NCI-H69 (cell line): Measurements from ENCODE around the gene VIPR2.

ENCODE experiments used
- DNase-seq: peaks from one replicate; lab custom pipeline; 2025; lab: John Stamatoyannopoulos, UW

Gene VIPR2

DNA sequence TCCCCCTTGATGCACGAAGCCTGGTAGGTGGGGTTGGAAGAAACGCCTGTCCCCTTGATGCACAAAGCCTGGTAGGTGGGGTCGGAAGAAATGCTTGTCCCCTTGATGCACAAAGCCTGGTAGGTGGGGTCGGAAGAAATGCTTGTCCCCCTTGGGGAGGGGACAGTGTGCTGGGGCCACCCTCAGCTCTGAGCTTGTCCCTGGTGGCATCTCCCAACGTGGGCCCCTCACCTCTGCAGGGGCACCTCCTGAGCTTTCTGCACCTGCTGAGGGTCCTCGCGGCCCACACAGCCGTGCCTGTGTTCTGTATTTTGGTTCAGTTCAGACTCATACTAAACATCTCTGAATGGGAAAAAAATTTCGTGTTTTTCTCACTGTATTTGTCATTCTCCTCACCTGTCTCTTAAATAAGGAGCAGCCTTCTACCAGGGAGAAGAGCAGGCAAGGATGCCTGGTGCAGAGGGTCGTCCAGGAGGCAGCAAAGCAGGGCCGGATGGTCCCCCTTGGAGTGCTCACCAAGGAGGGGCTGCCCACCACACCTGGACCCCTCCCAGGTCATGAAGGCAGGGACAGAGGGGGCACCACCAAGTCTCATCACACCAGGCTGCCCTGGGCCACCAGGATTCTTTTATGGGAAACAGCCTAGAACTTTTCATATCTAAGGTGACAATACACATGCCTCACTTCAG lies 24.7 kb downstream of the VIPR2 start:
- no peak for DNase-seq

DNA sequence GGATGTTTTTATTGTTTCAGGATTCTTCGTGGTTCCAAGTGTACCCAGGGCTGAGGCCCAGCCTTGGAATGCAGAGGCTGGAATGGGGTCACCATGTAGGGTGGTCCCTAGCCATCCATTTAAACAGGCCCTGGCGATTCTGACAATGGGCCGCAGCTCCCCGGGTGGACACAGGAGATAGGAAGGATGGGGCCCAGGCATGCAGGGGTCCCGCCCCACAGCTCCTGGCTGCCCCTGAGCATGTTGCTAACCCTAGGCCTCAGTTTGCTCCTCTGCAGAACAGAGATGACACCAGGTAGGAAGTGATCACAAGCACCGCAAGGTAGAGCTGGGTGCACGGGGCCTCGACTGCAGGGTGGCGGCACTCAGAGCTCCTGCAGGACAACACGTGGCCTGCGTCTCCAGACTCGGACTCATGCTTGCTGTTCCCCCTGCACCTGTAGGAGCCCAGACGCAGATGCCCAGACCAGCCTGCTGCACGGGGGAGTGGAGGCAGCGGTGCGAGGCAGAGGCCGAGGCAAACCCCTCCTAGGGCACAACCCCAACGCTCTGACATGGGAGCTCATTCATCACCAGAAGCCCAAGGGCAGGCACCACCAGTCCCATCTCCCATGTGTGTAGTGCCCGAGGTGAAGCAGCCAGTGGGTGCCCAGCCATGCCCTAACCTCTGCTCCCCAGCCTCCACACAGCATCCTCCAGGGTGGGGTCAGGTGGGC lies 25.5 kb downstream of the VIPR2 start:
- no peak for DNase-seq

DNA sequence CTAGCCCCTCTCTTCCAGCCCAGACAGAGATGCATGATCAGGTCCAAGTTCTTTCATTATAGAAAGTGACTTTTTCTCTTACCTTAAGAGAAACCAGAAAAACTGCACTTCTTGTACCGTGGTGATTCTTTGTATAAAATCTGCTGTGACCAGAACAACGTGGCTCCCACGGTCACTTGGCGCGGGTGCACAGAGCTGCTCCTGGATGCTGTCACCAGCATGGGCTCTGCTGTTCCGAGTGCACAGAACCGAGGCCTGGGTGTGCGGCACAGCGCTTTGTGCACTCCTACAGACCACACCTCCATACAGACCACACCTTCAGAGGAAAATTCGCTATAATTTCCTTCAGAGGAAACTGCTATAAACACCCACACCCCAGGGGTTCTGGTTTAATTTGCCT lies 26.0 kb downstream of the VIPR2 start:
- no peak for DNase-seq

DNA sequence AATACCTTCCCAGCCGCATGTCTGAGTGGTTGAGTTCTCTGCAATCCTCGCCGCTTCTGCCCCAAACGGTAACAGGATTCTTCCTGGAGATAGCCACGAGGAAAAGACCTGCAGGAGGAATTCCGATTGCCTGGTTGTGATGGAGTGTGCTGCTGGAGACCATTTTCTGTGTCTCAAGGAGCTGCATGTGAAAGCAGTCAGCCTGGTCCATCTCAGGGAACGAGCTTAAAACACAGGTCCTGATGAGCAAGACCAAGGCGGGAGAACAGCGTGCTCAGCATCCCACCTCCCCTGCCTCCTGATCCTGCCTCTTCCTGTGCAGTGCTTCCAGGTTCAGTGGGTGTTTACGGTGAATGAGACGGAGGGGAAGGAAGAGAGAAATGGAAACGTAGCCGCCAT lies 26.5 kb downstream of the VIPR2 start:
- DNase-seq, result no peak

DNA sequence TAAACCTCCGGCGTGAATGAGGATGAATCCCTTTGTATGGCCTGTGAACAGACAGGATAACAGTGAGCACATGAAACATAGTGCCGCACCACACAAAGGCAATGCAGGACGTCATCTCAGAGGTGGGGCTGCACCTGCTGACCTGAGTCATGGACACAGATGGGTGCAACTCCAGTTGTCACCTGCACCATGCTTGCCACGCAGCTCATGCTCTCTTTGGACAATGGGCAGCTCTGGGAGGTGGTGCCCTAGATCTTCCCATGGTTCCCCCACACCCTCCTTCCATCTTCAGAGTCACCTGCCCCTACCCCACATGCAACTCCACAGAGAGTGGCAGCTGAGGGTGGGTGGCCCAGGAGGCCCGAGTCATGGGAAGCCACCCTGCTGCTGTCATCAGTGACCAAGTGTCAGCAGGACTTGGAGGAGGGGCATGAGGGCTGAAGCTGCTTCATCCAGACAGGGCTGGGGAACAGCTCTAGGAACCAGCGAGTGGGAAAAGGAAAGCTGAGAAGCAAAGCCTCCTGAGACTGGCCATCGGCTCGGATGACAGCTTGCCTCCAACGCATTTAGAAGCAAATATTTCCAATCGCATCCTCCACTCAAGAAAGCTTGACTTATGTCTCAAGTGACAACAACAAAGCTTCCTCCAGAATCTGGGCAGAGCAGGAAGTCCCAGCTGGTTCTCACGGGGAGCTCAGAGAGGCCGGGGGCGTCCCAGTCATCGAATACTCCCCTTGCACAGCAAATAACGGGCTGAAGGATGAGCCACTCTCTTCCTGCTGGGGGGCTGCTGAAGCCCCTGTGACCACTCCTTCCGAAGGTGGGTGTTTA lies 27.1 kb downstream of the VIPR2 start:
- DNase-seq, result no peak

DNA sequence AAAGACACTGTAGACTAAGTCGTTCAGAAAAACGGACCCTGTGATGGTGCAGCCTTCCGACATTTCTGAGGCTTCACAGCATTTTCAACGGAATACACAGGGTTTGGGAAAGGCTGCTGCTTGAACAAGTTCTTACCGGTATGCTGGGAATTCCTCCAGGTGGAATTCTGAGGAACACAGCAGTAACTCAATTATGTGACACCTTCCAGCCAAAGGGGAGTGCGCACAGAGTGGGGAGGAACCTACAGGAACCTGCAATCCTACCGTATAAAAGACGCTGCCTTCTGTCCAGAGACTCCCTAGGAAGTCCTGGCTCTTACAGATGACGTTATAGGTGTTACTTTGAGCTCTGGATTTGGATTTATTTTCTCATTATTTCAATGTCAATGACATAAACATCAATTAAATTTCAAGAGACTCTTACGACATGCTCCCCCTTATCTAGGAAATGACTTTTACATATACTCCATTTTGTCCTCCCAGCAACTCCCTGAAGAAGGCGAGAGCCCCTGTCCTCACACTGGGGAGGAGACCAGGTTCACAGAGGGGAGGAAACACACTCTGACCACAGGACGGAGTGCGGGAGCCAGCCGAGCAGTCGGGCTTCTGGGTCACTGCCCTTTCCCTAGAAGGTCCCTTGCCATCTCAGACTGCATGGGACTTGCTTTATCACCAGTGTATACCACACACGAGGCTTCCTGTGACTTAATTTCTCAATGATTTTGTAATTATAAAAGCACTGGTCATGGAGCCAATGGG lies 27.9 kb downstream of the VIPR2 start:
- DNase-seq, result no peak

DNA sequence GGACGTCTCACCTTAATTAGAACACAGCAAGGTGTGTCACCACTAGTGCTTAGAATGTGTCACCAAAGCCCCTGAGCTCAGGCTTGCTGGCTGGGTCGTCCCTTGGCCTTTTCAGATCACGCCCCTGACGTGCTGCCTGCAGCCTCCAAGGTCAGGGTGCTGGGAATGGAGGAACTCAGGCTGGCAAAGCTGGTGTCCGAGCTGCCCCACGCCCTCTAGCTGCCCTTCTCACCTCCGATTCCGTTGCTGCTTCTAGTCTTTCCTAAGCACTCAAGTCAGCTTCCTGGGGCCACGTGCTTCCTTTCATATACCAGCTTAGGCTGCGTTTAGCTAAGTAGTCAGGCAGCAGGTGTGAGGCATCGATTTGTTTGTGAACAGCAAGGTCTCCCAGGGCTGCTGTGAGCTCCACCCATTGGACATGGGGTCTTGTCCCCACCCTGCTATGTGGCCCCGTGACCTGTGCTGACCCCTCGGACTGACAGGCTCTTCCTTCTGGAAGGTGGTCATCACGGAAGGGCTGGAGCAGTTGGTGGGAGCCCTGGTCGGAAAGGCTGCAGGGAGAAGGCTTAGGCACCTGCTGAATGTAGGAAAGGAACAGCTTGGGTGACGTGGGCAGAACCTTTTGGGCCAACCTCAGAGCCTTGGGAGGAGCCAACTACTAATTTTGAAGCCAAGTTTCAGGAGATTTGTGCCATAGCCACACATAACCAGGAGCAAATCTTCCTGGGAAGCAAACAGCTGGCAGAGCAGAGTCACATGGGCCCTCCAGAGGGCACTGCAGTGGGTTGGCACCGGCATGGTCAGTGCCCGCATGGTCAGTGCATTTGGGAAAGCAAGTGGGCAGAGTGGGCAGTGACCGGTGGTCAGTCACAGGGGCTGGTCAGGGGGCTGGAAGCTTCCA lies 28.8 kb downstream of the VIPR2 start:
- DNase-seq, result no peak

DNA sequence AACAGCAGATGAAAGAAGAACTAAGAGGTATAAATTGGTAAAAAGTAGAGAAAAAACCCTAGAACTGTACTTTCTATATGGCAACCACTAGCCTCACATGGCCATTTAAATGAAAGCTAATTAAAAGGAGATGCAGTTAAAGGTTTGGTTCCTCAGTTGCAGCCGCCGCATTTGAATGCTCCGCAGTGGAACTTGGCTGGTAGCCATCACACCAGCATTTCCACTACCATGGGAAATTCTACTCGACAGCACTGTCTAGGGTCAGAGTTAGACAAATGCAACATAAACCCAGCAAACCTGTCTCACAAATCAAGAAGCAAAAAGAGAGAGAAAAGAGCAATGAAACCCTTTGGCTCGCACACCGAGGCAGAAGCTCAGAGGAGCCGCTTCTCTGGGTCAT lies 29.7 kb downstream of the VIPR2 start:
- no peak for DNase-seq

DNA sequence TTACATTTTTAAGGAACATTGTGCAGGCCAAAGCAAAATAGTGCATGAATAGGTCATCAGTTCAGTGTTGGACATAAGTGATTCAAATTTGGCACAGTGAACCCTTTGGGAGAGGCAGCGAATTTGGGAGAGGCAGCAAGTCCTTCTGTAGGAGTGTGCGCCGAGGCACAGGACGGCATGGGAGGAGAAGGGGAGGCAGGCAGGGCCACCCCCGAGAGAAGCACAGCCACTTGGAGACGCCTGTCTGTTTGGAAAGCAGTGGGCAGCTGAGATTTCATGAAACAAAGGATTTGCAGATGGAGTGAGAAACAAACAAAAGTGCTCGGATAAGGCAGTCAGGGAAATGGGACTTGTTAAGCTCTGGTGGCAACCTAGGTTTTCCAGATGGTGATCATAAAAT lies 30.6 kb downstream of the VIPR2 start:
- no peak for DNase-seq

DNA sequence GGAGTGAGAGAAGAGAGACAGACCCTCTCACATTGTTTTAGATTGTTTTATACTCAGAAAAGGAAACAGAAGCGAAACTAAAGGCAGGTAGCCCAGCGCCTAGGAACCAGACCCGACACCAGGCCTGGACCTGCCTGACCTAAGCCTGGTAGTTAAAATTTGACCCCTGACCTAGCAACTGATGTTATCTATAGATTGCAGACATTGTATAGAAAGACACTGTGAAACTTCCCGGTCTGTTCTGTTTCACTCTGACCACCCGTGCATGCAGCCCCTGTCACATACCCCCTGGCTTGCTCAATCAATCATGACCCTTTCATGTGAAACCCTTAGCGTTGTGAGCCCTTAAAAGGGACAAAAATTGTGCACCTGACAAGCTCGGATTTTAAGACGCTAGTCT lies 31.6 kb downstream of the VIPR2 start:
- DNase-seq, result no peak

DNA sequence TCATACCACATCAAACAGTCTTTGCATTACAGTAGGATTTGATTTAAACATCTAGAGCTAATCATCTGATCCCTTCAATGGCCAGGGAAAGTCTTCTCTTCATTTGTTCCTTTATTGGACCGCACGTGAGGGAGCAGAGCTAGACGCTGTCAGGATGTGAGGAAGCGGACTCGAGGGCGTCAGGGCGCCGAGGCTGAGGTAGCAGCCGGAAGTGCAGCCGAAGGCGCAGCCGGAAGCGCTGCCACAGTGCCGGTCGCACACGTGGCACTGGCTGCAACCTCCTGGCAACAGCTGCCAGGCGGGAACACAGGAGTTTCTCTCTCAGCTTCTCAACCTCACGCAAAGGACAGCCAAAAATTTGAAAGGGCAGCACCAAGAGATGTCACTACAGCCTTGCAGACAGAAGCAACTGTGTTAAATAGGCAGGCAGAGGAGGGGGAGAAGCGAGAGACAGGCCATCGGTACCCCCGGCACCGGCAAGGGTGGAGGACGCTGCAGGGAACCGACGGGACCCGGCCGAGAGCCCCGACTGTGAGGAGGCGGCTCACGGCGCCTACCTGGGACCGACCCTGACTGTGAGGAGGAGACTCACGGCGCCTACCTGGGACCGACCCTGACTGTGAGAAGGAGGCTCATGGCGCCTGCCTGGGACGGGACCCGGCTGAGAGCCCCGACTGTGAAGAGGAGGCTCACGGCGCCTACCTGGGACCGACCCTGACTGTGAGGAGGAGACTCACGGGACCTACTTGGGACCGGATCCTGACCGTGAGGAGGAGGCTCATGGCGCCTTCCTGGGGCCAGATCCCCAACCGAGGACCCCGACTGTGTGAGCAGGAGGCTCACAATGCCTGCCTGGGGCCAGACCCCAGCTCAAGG lies 32.3 kb downstream of the VIPR2 start:
- DNase-seq, result no peak

DNA sequence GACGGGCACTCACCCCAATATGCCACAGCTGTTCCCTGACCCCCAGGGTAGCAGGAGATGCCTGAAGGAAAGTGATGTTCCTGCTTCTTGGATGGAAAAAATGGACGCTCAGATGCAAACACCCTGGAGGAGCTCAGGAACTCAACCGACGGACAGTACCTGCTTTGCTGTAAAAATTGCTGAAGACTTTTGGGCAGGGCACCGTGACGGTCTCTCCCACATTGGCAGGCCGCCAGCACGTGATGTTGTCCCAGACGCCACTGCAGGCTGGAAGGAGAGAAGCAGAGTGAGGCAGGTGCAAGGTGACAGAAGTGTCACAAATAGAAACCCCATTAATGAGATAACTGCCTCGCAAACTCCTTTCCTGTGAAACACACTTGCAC lies 35.0 kb downstream of the VIPR2 start:
- peak; percentile 5 for DNase-seq

DNA sequence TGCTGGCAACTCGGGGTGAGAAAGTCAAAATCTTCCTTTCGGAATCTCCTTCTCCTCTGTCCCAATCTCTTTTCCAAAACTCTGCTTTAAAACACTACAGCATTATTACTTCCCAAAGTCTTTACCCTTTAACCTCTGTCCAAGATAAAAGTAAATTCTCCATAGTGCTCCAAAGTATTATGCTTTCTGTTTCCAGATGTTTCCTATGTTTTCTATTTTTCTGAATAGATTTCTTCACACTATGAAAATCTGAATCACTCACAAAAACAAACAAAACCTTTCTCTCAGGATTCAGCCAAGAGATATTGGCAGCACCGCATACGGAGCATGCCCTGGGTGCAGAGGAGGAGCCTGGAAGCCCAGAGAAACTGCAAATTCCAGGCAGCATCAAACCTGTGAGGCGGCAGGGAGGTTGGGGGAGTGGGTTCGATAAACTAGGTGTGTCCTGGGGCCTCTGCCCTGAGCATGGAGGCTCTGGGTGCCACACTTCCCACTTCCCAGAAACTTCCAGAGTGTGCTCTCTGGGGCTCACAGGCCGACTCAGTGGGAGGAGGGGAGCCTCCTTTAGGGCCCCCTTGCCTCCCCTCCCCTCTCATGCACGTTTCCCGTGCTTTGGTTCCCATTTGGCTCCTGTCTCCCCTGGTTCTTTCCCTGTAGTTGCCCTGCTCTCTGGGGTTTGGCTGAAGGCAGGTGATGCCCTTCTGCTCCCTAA lies 35.6 kb downstream of the VIPR2 start:
- no peak for DNase-seq

DNA sequence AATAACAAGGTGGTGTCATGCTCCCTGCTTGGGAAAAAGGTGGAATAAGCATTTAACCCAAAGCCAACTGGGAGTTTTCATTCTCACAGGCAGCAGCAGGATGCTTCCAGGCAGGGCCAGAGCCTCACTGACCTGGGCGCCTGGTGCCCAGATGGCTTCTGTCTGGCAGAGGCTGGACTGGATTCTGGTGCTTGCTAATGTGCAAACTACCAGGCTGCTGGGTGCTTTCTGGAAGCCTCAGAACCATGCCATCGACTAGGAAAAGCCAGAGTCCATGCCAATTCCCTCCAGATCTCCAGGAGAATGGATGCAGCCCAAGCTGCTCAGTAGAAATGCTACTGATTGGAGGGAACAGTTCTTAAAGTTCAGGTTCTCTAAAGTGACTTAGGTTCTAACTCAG lies 36.2 kb downstream of the VIPR2 start:
- DNase-seq, result no peak

DNA sequence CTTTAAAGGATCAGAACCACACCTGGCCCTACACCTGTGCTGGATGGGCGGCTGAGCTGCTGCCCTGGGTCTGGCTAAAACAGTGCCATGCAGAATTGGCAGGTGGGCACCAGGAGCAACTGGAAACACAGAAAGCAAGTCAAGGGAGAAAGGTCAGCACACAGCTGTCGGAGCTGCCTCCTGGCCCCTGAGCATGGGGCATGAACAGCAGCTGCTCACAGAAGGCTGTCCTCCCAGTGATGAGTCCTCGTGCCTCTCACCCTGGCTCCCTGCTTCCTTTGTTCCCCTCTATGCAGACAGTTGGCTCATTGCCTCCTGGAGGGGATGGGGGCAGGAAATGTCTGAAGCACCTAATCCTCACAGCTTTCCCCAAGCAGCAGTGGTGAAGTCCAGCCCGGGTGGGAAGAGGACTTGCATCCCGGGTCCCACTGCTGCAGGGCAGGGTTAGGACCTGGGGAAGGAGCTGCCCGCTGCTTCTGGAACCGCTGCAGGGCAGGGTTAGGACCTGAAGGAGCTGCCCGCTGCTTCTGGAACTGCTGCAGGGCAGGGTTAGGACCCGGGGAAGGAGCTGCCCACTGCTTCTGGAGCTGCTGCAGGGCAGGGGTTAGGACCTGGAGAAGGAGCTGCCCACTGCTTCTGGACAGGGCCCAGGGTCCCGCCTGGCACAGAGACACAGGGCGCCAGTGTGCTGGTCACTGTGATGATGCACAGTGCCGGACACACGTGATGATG lies 37.3 kb downstream of the VIPR2 start:
- peak; percentile 39 for DNase-seq

DNA sequence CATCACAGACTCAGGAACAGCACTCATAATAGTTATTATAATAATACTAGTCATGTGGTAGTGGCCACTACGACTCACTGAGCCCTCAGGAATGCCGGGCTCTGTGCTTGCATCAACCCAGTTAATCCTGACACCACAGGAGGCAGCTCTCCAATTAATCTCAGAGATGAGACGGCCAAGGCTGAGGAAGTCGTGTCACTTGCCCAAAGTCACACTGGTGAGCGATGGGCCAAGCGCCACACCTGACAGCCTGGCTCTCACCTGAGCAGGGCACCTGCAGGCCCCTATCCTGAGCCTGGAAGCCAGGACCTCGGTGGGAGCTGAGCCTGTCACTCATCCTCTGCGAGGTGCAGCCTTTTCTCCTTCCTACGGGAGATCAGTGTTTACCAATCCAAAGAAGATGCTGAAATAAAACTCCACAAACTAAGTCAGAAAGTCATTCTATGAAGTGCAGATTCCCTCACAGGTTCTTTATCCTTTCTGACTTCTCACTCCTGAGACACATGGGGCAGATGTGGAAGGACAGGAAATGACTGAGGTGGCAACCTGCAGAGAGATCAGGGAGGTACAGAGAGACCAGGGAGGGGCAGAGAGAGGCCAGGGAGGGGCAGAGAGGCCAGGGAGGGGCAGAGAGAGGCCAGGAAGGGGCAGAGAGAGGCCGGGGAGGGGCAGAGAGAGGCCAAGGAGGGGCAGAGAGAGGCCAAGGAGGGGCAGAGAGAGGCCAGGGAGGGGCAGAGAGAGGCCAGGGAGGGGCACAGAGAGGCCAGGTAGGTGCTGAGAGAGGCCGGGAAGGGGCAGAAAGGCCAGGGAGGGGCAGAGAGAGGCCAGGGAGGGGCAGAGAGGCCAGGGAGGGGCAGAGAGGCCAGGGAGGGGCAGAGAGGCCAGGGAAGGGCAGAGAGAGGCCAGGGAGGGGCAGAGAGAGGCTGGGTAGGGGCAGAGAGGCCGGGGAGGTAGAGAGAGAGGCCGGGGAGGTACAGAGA lies 38.5 kb downstream of the VIPR2 start:
- DNase-seq, result no peak

DNA sequence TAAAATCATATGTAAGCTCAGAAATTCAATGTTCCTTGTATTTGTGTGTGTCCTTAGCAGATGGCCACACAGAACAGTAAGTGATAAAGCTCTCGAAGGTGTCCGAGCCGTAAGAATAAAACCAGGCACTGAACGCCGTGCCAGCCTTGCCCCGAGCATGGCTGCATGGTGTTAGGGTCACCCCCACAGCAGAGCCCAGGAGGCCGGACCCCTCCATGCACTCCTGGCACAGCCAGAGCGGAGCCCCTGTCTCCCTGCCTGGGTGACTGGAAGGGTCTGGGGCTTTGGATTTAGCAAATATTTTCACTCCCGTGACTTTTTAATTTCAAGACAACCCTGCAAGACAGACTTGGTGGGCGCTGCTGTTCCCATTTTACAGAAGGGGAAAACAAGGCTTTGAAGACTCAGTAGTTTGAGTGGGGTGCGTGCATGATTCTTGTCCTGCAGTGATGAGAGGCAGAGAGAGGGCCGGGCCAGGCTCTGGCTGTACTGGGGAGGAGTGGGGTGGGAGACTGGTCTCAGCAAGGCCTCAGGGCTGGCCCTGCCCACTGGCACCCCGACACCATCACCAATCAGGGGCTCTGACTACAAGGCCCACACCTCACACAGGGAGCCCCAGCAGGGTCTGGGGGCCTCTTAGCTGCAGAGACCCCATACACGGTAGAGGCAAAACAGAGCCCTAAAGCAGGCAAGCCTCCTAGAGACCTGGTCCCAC lies 39.4 kb downstream of the VIPR2 start:
- no peak for DNase-seq
